GM21717 (cell line): ENCODE data around the gene HMCN2.
"Not testable (repeated sequence)": the region's sequence is repeated elsewhere in the genome, so short reads cannot be mapped to it uniquely, and the experiment has no call there.

Source experiments
- ATAC-seq: cut with Tn5 transposase; IDR thresholded peaks from one replicate; pipeline ENCODE4 v1.9.1; 2021; ENCODE audit warnings: mild to moderate bottlenecking, moderate library complexity; ENCODE audit not compliant: unreplicated experiment

HMCN2 gene

DNA sequence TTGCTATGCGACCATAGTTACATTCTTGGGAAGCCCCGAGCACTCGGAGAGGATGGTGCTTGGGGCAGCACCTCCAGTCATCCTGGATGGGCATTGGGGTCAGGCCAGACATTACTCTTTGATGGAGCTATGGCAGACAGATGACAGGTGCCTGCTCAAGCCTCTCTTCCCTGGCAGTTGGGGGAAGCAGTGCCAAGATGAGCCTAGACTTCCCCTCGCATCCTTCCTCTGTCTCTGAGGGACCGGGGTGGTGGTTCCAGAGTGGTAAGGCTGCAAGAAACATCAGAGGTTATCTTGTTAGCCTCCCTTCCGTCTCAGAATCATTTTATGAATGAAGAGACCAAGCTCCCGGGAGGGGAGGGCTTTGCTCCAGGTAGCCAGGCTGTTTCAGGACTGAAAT, 2.8 kb upstream of the HMCN2 start:
- no peak for ATAC-seq

GRCh38 chr9:130263601-130264413, 1.8 kb upstream of the HMCN2 start:
- ATAC-seq: no peak

DNA sequence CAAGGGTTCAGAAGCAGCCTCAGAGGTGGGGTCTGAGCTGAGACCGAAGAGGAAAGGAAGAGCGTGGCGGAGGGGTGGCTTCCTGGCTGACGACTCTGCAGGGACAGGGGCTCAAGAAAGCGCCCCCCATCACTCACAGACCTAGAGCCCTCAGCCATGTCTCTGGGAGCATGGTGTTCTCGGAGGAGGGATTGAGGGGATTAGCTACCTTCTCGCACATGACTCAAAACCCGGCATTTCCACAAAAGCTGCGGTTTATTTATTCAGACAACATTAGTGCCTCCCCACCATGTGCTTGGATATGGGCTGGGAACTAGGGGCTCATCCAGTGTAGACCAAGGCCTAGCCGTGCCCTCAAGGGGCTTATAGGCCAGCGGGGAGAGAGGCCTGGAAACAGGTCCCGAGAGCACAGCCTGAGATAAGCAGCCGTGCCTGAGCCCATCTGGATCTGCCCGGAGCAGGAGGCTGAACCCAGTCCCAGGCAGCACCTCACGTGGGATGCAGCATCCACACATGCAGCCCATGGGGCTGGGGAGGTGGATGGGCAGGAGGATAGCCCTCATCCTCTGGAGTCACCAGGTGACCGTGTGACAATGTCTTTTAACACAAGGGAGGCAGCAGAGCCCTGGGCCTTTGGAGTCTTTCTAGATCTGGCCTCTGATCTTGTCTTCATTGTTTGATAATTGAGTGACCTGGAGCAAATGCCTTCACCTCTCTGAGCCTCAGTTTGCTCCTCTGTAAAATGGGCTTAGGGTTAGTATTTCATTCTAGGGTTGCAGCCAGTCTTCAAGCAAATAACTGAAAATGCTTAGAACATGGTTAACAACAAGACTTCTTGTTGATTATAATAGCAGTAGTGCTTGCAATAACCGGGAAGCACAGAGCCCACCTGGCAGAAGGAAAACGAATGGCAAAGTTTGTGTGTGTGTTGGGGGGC, 878 bp upstream of the HMCN2 start:
- ATAC-seq: no peak

- no peak for ATAC-seq
These were observed 907 bp downstream of the HMCN2 start for GRCh38 chr9:130266236-130267098.

DNA sequence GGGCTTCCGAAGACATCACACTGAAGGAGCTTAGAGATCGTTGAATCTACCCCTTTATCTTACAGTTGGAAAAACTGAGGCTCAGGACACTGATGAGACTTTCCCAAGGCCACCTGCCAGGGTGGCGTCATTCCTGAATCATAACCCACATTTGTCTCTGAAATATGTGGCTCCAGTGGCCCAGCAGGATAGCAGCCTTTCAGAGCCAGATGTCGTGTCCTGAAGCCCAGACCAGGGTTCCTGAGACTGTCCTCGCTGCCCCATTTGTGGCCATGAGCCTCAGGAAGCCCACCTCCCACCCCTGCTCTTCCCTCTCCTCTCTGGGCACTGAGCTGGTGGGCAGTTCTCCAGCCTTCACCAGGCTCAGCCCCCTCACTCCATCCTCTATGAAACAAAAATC, 2.4 kb downstream of the HMCN2 start:
- no peak for ATAC-seq

GRCh38 chr9:130268521-130269211, 3.1 kb downstream of the HMCN2 start:
- ATAC-seq: no peak

- no peak for ATAC-seq
These were observed 5.9 kb downstream of the HMCN2 start for GRCh38 chr9:130271473-130271872.

- no peak for ATAC-seq
These were observed 9.6 kb downstream of the HMCN2 start for GRCh38 chr9:130275156-130275555.

DNA sequence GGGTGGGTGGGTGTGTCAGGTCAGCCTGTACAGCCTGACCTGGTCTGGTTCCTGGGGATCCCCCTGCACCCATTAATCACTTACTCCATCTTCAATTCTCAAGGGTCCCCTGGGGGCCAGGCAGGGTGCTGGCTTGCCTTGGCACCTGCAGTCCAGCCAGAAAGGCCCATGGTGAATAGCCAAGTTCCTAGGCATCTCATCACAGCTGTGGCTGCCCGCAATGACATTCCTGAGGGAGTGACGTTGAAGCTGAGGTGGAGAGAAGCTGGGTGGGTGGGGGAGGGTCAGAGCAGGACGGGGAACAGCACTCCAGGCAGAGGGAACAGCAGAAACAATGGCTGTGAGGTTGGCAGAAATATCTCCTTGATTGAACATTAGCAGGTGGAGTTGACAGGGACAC, 10.6 kb downstream of the HMCN2 start:
- no peak for ATAC-seq

- no peak for ATAC-seq
These were observed 11.4 kb downstream of the HMCN2 start for GRCh38 chr9:130276955-130277354.

GRCh38 chr9:130277525-130277924, 12.0 kb downstream of the HMCN2 start:
- not testable (repeated sequence) for ATAC-seq

- ATAC-seq: no peak
These were observed 18.1 kb downstream of the HMCN2 start for GRCh38 chr9:130283539-130284248.

- no peak for ATAC-seq
These were observed 18.7 kb downstream of the HMCN2 start for GRCh38 chr9:130284249-130284625.

- no peak for ATAC-seq
These were observed 19.1 kb downstream of the HMCN2 start for GRCh38 chr9:130284690-130285089.

- ATAC-seq: no peak
These were observed 19.7 kb downstream of the HMCN2 start for GRCh38 chr9:130285271-130285670.

GRCh38 chr9:130286072-130286770, 20.7 kb downstream of the HMCN2 start:
- no peak for ATAC-seq

DNA sequence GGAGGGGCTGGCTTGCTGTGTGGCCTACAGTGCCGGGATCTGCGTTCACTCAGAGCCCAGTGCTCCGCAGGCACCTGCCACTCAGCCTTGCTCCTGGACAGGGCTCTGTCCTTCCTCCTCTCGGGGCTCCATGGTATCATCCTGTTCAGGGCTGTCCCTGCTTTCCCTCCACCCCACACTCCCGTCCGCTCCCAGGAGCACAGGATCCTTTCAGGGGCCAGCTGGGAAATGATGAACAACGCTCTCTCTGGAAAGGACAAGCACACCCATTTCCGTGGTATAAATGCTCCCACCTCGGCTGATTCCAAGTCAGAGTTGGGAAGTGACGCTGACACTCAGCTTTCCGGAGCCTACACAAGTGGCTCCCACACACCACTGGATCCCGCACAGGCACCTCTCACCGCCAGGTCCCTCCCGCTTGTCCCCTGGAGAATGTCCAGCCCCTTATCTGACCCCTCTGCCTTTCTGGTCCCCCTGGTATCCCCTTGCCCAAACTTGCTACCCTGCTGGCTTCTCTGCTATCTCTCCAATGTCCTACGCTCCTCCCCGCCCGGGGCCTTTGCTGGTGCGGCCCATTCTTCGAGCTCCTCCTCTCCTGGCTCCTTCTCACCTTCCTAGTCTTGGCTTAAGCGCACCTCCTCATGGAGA, 21.3 kb downstream of the HMCN2 start:
- no peak for ATAC-seq

GRCh38 chr9:130287736-130288135, 22.2 kb downstream of the HMCN2 start:
- ATAC-seq: no peak

DNA sequence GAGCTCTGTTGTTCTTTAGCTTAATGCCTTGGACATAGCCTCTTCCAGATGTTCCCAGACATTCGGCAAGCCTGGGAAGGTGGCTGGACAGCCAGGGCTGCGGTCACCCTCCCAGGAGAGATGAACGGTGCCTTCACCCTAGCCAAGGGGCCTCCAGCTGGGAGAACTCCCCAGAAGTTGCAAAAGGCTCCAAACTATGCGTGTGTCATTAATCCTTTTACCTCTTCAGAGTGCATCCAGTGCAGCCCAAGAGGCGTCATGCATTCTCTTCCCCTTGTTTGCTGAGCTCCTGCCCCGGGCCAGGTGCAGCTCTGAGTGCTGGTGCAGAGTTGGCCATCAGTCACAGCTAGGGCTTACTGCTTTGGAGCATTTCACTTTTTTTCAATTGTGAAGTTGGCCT, 22.8 kb downstream of the HMCN2 start:
- ATAC-seq: no peak
